Lower leg skin (tissue), 3 donors: ENCODE data around the gene JAML.

ENCODE experiments used
- CTCF ChIP-seq, 3 donors: fragments of 450-650 bp; IDR thresholded peaks; one replicate each; pipeline ENCODE4 v1.5.1; 2016; ENCODE audit warnings: antibody characterized with exemption in 3 of 3, mild to moderate bottlenecking in 3 of 3, moderate library complexity in 2 of 3
- POLR2A ChIP-seq, 2 donors: fragments of 450-650 bp; IDR thresholded peaks; one replicate each; pipeline ENCODE4 v1.6.1; 2016 to 2017; ENCODE audit warnings: antibody characterized with exemption in 2 of 2, mild to moderate bottlenecking in 1 of 2, moderate library complexity in 1 of 2

GRCh38 chr11:118166641-118167040 is 58.2 kb downstream of the JAML start:
- TF ChIP-seq POLR2A (IDR thresholded peaks at IDR 0.05): no peak
- TF ChIP-seq CTCF (IDR thresholded peaks at IDR 0.05): no peak
